ENCODE measurements around the gene CTNNBL1.

Gene CTNNBL1

DNA sequence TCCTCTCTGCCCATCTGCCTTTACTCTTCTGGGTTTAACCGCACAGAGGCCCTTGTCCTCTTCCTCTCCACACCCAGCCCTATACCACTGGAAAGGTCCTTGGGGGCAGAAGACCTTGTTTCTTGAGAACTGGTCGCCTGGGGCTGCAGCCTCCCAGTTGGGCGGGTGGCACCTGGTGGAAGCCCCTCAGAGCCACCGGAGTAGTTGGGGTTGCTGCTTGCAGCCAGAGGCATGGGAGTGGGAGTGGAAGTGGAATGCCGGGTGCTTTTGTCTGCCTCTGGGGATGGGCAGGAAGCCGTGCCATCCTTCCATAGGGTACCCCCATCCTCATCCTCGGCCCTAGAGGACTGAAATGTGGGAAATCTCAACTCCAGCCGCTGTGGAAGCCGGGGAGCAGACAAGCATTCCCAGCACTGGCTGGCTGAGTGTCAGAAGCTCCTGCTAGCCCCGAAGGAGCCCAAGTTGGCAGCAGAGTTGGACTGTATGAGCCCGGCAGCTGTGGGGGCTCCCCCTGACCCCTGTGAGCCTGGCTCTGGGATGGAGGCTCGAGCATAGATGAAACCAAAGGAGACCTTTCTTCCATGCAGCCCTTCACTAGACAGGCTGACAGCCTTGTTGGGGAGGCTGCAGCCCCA lies 210.3 kb downstream of the CTNNBL1 start:
- no peaks in the 10 kb centered on the region for H3K36me3 ChIP-seq (ENCODE audit: insufficient read depth)
- TF ChIP-seq, protein P1, sequence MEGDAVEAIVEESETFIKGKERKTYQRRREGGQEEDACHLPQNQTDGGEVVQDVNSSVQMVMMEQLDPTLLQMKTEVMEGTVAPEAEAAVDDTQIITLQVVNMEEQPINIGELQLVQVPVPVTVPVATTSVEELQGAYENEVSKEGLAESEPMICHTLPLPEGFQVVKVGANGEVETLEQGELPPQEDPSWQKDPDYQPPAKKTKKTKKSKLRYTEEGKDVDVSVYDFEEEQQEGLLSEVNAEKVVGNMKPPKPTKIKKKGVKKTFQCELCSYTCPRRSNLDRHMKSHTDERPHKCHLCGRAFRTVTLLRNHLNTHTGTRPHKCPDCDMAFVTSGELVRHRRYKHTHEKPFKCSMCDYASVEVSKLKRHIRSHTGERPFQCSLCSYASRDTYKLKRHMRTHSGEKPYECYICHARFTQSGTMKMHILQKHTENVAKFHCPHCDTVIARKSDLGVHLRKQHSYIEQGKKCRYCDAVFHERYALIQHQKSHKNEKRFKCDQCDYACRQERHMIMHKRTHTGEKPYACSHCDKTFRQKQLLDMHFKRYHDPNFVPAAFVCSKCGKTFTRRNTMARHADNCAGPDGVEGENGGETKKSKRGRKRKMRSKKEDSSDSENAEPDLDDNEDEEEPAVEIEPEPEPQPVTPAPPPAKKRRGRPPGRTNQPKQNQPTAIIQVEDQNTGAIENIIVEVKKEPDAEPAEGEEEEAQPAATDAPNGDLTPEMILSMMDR (conservative IDR thresholded peaks at IDR 0.05; ENCODE audit: low read depth, low read length), result no peak
- H2AFZ ChIP-seq (ENCODE audit: low read depth), result no peak overlapping the region
- H3K27ac ChIP-seq, result no peak overlapping the region
- H3K79me2 ChIP-seq (ENCODE audit: insufficient read depth, low read depth), result no peaks in the 10 kb centered on the region
- no peak overlapping the region for H3K4me2 ChIP-seq
- H3K4me1 ChIP-seq (ENCODE audit: low read depth, poor library complexity, severe bottlenecking), result no peaks in the 10 kb centered on the region
- peaks cover 33% of the 10 kb centered on the region for H3K27me3 ChIP-seq (ENCODE audit: insufficient read depth, low read depth)
- no peak overlapping the region for H3K9ac ChIP-seq
- H3K4me3 ChIP-seq (IDR thresholded peaks at IDR 0.05; ENCODE audit: insufficient read depth, low read depth, low read length), result no peak overlapping the region
- no peaks in the 10 kb centered on the region for H4K20me1 ChIP-seq (ENCODE audit: insufficient read depth)

DNA sequence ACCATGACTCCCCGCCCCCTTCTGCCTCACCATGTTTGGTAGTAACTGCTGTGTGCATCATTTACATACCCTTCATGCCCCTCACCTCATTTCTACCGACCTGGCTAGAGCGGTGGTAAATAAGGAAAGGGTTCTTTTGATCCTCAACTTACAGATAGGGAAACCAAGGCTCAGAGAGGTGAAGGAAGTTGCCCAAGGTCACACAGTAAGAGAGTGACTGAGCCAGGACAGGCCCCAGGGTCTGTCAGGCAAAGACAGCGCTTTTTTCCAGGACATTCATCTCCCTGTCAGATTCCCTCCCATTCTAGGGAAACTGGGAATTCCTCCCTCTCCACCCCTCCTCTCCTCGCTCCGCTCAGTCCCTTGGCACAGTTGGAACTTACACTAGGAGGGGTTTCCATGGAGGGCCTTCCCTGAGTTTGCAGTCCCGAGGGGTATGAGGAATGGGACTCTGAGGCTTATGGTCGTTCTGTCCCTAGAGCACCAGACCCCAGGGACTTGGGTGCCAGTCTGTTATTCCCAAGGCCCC lies 211.1 kb downstream of the CTNNBL1 start:
- Histone ChIP-seq H2AFZ (ENCODE audit: low read depth) (no peak overlapping the region), H3K4me3 (IDR thresholded peaks at IDR 0.05; ENCODE audit: insufficient read depth, low read depth, low read length) (no peak overlapping the region), H3K4me2 (no peak overlapping the region), H3K79me2 (ENCODE audit: insufficient read depth, low read depth) (no peaks in the 10 kb centered on the region), H3K36me3 (ENCODE audit: insufficient read depth) (no peaks in the 10 kb centered on the region), H3K9ac (no peak overlapping the region), H3K27me3 (ENCODE audit: insufficient read depth, low read depth) (peaks cover 34% of the 10 kb centered on the region), H3K27ac (no peak overlapping the region), H4K20me1 (ENCODE audit: insufficient read depth) (no peaks in the 10 kb centered on the region), H3K4me1 (ENCODE audit: low read depth, poor library complexity, severe bottlenecking) (no peaks in the 10 kb centered on the region)
- TF ChIP-seq, protein P1 (conservative IDR thresholded peaks at IDR 0.05; ENCODE audit: low read depth, low read length), result no peak

GRCh38 chr20:37905671-37906613 lies 212.1 kb downstream of the CTNNBL1 start:
- no peaks in the 10 kb centered on the region for H3K36me3 ChIP-seq (ENCODE audit: insufficient read depth)
- H3K4me1 ChIP-seq (ENCODE audit: low read depth, poor library complexity, severe bottlenecking), result no peaks in the 10 kb centered on the region
- peaks cover 34% of the 10 kb centered on the region for H3K27me3 ChIP-seq (ENCODE audit: insufficient read depth, low read depth)
- no peak overlapping the region for H3K9ac ChIP-seq
- H2AFZ ChIP-seq (ENCODE audit: low read depth), result no peak overlapping the region
- no peak overlapping the region for H3K4me3 ChIP-seq (IDR thresholded peaks at IDR 0.05; ENCODE audit: insufficient read depth, low read depth, low read length)
- TF ChIP-seq, protein P1 (conservative IDR thresholded peaks at IDR 0.05; ENCODE audit: low read depth, low read length), result no peak
- no peak overlapping the region for H3K27ac ChIP-seq
- no peaks in the 10 kb centered on the region for H4K20me1 ChIP-seq (ENCODE audit: insufficient read depth)
- no peak overlapping the region for H3K4me2 ChIP-seq
- H3K79me2 ChIP-seq (ENCODE audit: insufficient read depth, low read depth), result no peaks in the 10 kb centered on the region

- no peak overlapping the region for H3K4me2 ChIP-seq
- no peak overlapping the region for H2AFZ ChIP-seq (ENCODE audit: low read depth)
- no peaks in the 10 kb centered on the region for H3K4me1 ChIP-seq (ENCODE audit: low read depth, poor library complexity, severe bottlenecking)
- no peak overlapping the region for H3K27ac ChIP-seq
- H3K36me3 ChIP-seq (ENCODE audit: insufficient read depth), result no peaks in the 10 kb centered on the region
- peaks cover 37% of the 10 kb centered on the region for H3K27me3 ChIP-seq (ENCODE audit: insufficient read depth, low read depth)
- no peaks in the 10 kb centered on the region for H4K20me1 ChIP-seq (ENCODE audit: insufficient read depth)
- no peak overlapping the region for H3K9ac ChIP-seq
- TF ChIP-seq, protein P1 (conservative IDR thresholded peaks at IDR 0.05; ENCODE audit: low read depth, low read length), result no peak
- no peaks in the 10 kb centered on the region for H3K79me2 ChIP-seq (ENCODE audit: insufficient read depth, low read depth)
- no peak overlapping the region for H3K4me3 ChIP-seq (IDR thresholded peaks at IDR 0.05; ENCODE audit: insufficient read depth, low read depth, low read length)
Observed at GRCh38 chr20:37907330-37907676, 213.5 kb downstream of the CTNNBL1 start.
